GM19438 (cell line): ENCODE data around the gene PUDP.
"Not testable (repeated sequence)": the region's sequence is repeated elsewhere in the genome, so short reads cannot be mapped to it uniquely, and the experiment has no call there.

Experiments
- ATAC-seq: cut with Tn5 transposase; IDR thresholded peaks from one replicate; pipeline ENCODE4 v1.9.1; 2021; ENCODE audit warnings: low read depth; ENCODE audit not compliant: unreplicated experiment

The PUDP gene

DNA sequence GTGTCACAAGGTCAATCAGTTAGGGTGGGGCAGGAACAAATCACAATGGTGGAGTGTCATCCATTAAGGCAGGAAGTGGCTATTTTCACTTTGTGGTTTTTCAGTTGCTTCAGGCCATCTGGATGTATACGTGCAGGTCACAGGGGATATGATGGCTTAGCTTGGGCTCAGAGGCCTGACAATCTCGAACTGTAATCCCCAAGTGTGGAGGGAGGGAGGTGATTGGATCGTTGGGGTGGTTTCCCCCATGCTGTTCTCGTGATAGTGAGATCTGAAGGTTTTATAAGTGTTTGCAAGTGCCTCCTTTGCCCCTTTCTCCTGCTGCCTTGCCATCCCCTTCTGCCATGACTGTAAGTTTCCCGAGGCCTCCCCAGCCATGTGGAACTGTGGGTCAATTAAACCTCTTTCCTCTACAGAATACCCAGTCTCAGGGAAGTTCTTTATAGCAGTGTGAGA is 37.1 kb downstream of the PUDP start:
- ATAC-seq, result peak; percentile 37

DNA sequence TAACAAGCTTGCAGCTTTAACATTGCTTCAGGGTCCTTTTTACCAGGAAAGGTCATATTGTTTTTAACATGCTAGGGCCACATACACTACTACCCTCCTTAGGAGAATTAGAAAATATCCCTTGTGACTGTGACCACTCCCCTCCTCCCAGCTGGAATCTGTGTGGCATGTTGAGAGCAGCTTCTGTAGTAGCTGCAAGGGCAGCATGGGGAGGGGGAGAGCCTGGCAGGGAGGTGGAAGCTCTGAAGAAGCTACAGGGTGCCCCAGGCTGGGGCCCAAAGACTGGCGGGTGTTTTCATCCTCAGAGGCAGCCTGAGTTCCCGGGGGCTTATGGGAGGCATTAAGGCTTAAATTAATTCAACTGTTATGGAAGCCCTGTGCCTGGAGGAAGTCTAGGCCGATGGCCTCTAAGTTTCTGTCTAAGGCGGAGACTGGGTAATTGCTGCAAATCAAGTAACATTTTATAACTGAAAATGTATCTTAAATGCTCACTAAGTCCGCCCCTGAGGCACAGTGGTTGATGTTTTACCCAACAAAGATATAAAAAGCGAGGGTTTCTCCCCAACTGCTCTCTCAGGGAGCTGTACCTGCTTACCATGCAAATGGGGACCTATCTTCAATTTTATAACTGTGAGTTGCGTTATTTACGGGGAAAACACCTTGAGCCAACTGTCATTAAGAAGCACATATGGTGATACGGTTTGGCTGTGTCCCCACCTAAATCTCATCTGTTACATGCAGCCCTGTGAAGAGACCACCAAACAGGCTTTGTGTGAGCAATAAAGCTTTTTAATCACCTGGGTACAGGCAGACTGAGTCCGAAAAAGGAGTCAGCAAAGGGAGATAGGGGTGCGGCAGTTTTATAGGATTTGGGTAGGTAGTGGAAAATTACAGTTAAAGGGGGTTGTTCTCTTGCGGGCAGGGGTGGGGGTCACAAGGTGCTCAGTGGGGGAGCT is 37.8 kb downstream of the PUDP start:
- ATAC-seq, result peak; percentile 78

GRCh38 chrX:7109049-7109531 is 38.9 kb downstream of the PUDP start:
- no peak for ATAC-seq

DNA sequence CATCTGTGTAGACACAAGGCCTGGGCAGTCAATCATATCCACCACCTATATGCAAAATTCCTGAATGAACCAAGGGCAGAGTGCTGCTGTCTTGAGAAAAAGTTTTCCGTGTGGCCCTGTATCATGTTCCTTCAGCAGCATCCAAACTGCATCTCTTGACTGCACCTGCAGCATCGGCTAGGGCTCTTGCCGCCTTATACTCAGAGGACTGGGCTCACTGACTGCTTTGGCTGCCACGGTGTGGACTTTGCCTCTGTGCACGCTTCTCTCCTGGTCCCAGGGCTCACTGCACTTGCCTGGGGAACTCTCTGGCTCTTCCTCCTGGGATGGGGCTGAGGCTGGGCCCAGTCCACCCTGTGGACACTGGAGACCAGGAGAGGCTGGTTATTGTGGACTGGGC is 39.9 kb downstream of the PUDP start:
- ATAC-seq, result no peak

DNA sequence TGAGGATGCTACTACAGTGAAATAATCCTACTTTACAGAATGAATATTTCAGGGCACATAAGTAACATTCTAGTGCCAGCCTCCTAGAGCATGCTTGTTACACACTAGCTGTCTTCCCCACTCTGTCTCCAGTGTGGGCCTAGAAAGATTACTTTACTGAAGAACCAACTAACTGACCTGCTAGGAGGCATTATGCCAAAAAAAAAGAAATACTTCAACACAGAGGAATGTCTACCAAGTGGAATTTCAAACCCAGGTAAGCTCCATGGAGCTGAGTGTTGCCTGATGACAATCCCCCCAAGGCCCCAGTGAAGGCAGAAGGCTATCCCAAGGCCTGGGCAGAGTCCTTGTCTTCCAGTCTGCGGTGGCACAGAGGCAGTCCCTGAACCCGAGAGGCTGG is 41.3 kb downstream of the PUDP start:
- ATAC-seq, result no peak

DNA sequence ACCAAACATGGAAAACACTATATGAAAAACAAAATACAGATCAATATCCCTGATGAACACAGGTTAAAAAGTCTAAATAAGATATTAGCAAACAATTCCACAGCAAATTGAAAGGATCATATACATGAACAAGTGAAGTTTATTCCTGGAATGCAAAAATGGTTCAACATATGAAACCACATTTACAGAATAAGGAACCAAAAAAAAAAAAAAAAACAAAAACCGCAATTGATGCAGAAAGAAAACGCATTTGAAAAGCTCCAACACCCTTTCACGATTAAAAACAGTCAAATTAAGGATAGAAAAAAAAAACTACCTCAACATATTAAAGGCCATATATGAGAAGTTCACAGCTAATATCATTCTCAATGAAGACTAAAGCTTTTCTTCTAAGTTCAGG is 45.8 kb downstream of the PUDP start:
- ATAC-seq, result no peak

- ATAC-seq, result no peak
These were observed 47.9 kb downstream of the PUDP start for GRCh38 chrX:7100022-7100421.

DNA sequence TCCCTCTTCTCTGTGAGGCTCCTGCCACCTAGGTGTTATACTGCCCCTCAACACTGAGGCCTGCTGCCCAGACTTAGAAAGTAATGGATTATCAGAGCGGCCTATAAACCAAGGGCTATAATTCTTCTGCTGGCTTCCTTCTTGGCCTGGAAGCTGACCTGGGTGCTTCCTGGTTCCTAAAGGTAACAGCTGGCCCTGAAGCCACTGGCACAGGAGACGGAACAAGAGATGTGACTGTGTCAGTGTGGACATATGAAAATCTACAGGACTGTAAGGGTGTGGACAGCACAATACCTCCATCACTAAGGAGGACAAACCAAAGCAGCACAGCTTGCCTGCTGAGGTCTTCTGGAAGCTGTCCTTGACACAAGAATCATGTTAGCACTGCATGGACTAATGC is 52.3 kb downstream of the PUDP start:
- not testable (repeated sequence) for ATAC-seq

GRCh38 chrX:7093305-7093704 is 54.6 kb downstream of the PUDP start:
- ATAC-seq, result no peak

DNA sequence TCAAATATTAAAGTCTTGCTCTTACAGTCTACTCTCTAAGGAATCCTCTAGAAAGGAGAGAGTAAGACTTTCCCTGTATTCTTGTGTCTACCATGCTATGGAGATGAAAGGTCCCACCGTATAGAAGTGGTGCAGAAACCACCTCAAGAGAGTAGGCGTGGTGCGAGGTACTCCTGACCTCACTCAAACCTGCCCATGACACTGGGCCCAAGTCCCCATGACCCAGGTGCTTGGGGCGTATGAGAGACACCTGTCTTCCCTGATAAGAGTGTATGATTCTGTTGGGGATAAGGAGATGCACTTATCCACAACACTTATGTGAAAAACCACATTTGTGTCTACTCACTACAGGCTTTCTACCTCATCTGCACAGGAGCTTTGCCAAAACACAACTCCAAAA is 55.4 kb downstream of the PUDP start:
- ATAC-seq, result no peak

GRCh38 chrX:7091923-7092322 is 56.0 kb downstream of the PUDP start:
- no peak for ATAC-seq

DNA sequence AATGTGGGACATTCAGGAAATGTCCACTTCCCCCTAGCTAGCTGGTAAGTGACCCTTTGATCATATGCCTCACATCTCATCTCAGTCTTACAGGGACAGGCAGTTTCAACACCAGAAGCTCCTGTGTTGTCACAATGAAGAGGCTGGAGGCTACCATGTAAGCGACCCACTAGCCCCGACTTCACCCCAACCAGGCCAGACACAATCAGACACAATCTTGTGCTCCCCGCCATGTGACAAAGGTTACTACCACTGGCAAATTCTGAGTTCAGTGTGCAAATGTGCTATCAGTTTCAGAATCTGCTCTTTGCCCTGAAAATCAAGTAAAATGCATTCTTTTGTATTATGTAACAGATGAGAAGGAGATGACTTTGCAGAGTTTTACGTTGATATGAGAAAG is 57.3 kb downstream of the PUDP start:
- ATAC-seq, result no peak

DNA sequence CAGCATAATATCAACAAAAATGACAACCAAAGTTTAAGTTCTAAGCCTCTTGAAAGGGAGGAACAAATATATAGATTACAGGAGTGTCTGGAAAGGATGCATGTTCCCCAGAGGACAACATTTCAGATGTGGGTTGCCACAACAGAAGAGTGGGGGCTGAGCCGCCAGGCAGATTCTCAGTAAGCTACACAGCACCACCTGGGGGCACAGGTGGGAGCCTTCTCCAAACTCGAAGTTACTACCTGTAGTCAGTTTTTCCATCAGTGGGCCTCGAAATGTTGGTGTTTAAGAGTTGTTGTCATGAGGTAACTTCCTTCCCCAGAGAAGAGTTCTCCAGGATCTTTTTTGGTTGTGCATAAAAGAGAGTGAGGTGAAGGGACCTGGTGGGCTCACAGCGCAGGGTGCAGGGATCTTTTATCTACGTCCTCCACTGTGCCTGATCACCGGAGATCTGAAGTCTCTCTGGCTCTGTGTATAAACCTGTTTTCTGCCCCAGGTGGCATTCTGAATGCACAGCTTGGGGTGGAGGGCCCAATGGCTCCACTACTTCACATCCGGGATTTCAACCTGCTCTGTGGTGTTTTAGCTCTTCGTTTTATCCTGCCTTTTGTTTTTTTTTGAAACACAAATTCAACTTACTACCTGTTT is 58.9 kb downstream of the PUDP start:
- peak; percentile 34 for ATAC-seq

- peak; percentile 39 for ATAC-seq
These were observed 61.6 kb downstream of the PUDP start for GRCh38 chrX:7086384-7086783.

DNA sequence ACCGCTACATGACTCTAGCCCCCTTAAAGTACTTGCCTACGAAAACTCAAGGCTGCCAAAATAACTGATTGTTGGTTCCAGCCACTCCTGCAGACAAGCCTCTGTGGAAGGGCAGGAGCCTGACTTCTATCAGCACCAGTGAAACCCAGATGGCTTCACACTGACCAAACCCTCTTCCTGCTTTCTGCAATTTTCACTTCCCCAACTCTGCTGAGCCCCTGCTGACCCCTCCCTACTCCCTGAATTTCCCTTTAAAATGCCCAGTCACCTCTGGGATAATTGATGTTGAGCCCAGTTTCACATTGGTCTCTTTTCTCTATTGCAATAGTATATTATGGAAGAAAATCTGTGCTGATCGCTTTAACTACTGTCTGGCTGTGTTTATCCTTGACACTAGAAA is 62.1 kb downstream of the PUDP start:
- peak; percentile 26 for ATAC-seq

- no peak for ATAC-seq
These were observed 63.1 kb downstream of the PUDP start for GRCh38 chrX:7084841-7085240.

DNA sequence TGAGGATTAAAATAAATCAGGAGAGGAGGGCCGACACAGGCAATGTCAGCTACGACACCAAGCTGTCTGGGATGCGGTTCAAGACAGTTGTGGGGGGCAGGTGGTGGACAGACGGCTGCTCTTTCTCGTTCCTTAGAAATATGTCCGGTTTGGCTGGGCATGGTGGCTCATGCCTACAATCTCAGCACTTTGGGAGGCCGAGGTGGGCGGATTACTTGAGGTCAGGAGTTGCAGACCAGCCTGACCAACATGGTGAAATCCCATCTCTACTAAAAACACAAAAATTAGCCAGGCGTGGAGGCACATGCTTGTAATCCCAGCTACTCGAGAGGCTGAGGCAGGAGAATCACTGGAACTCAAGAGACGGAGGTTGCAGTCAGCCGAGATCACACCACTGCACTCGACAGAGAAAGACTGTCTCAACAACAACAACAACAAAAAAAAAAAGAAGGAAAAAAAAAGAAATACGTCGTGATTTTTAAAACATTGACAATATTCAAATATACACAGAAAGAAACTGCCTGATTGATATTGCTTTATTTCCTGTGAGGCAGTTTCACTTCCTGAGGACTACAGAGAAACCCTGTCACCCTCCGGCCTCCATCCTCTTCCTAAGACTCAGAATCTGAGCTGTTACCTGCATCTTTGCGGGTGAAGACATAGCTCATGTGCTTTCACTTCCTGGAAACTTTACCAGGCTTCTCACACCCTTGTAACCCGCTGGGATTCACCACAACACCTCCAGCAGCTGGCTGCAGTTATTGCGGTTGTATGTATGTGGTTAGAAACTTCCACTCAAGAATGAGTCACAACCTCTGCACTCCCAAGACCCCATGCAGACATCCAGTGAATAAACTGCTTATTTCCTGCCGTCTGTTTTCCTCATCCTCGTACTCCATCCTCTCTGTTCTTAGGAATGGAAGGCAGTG is 64.2 kb downstream of the PUDP start:
- peak; percentile 82 for ATAC-seq

DNA sequence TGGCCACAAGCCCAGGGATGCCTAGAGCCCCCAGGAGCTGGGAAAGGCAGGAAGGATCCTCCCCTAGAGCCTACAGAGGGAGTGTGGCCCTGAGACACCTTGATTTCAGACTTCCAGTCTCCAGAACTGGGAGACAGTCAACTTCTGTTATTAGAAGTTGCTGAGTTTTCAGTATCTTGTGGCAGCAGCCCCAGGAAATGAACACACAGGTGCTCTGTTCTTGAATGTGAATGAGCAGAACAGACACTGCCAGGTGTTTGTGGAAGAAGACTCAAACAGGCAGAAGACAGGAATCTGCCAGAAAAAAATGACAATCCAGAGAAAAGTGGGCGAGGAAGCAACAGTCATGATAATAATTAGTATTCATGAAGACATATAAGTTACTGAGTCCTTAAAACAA is 64.9 kb downstream of the PUDP start:
- no peak for ATAC-seq

GRCh38 chrX:7082556-7082955 is 65.4 kb downstream of the PUDP start:
- no peak for ATAC-seq
